Prostate gland (tissue), 2 donors: ENCODE measurements around the gene PLEKHJ1. TPM values are rescaled to one million over a fixed set of nuclear protein-coding genes. Genes with fewer than 3 reads are reported as not detected.

Source experiments
- DNase-seq: peaks from one replicate; pipeline ENCODE4 v3.0.0-alpha.2; 2019; ENCODE audit warnings: low spot score
- H3K27ac ChIP-seq, 2 donors: fragments of 200-600 bp; sonication (generic); 2 replicates each; pipeline ENCODE4 v1.5.1; 2017 to 2019
- H3K27me3 ChIP-seq: fragments of 200-600 bp; sonication (generic); replicated peaks from 2 replicates; pipeline ENCODE4 v1.5.1; 2019; ENCODE audit not compliant: insufficient read depth
- H3K36me3 ChIP-seq, 2 donors: fragments of 200-600 bp; sonication (generic); 1 replicate in 1 of 2; 2 replicates in 1 of 2; pipeline versions ENCODE4 v1.5.1 to v1.8.1; 2017 to 2019
- H3K4me1 ChIP-seq: fragments of 200-600 bp; sonication (generic); replicated peaks from 2 replicates; pipeline ENCODE4 v1.5.1; 2019
- H3K4me3 ChIP-seq, 2 donors: fragments of 200-600 bp; sonication (generic); 2 replicates each; pipeline ENCODE4 v1.5.1; 2017 to 2019
- H3K9me3 ChIP-seq: fragments of 200-600 bp; sonication (generic); 2 replicates; pipeline ENCODE4 v1.5.1; 2017
- CTCF ChIP-seq, 4 experiments: fragments of 200-600 bp in 2 of 4; fragments of 450-650 bp in 2 of 4; sonication (generic) in 2 of 4; IDR thresholded peaks; 1 replicate in 3 of 4; 2 replicates in 1 of 4; pipeline ENCODE4 v1.5.1; 2016 to 2019; ENCODE audit warnings: antibody characterized with exemption in 4 of 4, mild to moderate bottlenecking in 2 of 4, moderate library complexity in 2 of 4
- POLR2A ChIP-seq: fragments of 450-650 bp; IDR thresholded peaks from one replicate; pipeline ENCODE4 v1.6.1; 2016; ENCODE audit warnings: antibody characterized with exemption, mild to moderate bottlenecking
- POLR2AphosphoS5 ChIP-seq: sonication (generic); formaldehyde crosslinking; IDR thresholded peaks from one replicate; pipeline ENCODE4 v1.6.1; 2017; ENCODE audit warnings: antibody characterized with exemption
- WGBS: methylation state at CpG from one replicate; pipeline ENCODE4 v1.1.5; 2018; 5-methylcytosine and 5-hydroxymethylcytosine counted together
- intact Hi-C: fragments of 100-400 bp; cut with DNase I; formaldehyde crosslinking; loops from one replicate; pipeline ENCODE4 v1.14.2; 2022
- total RNA-seq, 2 donors: library from RNA; depleted of rRNA; stranded (reverse); fragments of >200 nt; gene quantifications; one replicate each; pipeline ENCODE4 v1.1.0, GENCODE V29; 2016

The PLEKHJ1 gene
- total RNA-seq, 2 donors from 2014 or later = 59.4 to 91.7 TPM

DNA sequence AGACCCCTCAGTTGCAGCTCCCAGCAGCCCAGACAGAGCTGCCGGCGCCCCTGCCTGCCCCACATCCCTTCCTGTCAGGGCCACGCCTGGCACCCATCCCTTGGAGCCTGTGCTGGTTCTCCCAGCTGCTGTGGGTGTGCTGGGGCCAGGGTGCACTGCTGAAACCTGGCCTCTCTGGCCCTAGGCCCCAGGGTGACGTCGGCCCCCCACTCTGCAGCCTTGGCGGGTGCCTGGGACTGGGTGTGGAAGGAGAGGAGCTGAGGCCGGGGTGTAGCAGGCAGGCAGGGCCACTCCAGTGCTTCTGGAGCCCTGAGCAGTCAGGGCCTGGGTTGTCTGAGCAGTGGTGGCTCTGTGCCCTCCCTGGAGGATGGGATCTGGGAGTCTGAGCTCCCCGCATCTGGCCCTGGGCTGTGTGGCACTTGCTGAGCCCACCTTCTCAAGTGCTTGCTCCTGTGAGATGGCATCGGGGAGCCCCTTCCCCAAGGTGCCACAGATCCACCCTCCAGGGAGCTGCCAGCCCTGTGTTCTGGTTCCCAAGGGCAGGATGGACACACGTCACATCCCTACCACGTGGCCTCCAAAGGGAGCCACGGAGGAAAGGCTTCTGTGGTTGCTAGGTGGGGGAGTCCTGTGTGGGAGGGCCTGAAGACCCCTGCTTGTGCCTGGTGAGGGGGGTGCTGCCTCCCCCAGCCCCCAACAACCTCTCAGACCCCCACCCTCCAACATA, 5.2 kb downstream of the PLEKHJ1 start:
- no peak for DNase-seq
- TF ChIP-seq CTCF (IDR thresholded peaks at IDR 0.05) (no peak), POLR2AphosphoS5 (no peak), POLR2A (no peak)
- Histone ChIP-seq H3K9me3 (no peaks in the 10 kb centered on the region), H3K4me3 (no peak overlapping the region), H3K27ac (no peak overlapping the region), H3K4me1 (peaks cover 4% of the 10 kb centered on the region), H3K36me3 (peaks cover 6 to 11% of the 10 kb centered on the region in 2 donors), H3K27me3 (no peaks in the 10 kb centered on the region)
- intact Hi-C loops = loop anchor here (10.0 kb wide), 1 partner anchor 94 kb away; the partner anchor contains the start of genes LSM7 and SPPL2B
- WGBS = 88% methylated on average over 11 of the region's 12 CpGs

DNA sequence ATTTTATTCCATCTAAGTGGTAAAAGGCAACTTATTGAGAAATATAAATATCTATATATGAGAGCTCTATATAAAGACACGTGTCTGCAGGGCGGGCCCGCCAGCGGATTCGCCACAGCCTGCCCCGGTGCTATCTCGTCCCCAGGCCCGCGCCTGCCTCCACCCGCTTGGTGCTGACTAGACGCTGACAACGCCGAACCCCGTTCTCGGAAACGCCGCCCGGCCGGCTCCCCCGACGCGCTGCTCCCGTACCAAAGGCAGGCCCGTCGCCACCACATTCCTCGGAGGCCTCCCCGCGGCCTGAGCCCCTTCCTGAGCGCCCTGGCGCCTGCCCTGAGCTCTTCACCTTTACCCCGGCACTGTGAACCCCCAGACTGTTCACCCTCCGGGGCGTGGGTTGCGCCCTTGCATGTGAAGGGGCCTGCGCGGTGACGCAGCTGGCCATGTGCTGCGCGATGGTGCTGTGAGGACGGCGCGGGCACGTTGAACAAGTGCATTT, 6.0 kb downstream of the PLEKHJ1 start:
- TF ChIP-seq POLR2A (no peak), POLR2AphosphoS5 (no peak), CTCF (IDR thresholded peaks at IDR 0.05) (no peak)
- H3K36me3 ChIP-seq = peaks cover 6 to 17% of the 10 kb centered on the region in 2 donors
- no peak overlapping the region for H3K4me3 ChIP-seq
- H3K4me1 ChIP-seq = peaks cover under 1% of the 10 kb centered on the region
- intact Hi-C loops = loop anchor here (10.0 kb wide), 1 partner anchor 95 kb away; the partner anchor contains the start of genes LSM7 and SPPL2B
- no peaks in the 10 kb centered on the region for H3K27me3 ChIP-seq
- WGBS = 89% methylated on average over 43 of the region's 43 CpGs
- no peaks in the 10 kb centered on the region for H3K9me3 ChIP-seq
- no peak for DNase-seq
- no peak overlapping the region for H3K27ac ChIP-seq

GRCh38 chr19:2229103-2230032, 6.8 kb downstream of the PLEKHJ1 start:
- 91% methylated on average over 37 of the region's 45 CpGs for WGBS
- no peak for TF ChIP-seq POLR2A
- TF ChIP-seq CTCF (IDR thresholded peaks at IDR 0.05) = no peak
- TF ChIP-seq POLR2AphosphoS5 = no peak
- no peaks in the 10 kb centered on the region for H3K4me1 ChIP-seq
- no peak overlapping the region for H3K4me3 ChIP-seq
- DNase-seq = no peak
- H3K27ac ChIP-seq = no peak overlapping the region
- H3K27me3 ChIP-seq = no peaks in the 10 kb centered on the region
- intact Hi-C loops = loop anchor here (10.0 kb wide), 1 partner anchor 95 kb away; the partner anchor contains the start of genes LSM7 and SPPL2B
- H3K36me3 ChIP-seq = peaks cover 6 to 17% of the 10 kb centered on the region in 2 donors
- no peaks in the 10 kb centered on the region for H3K9me3 ChIP-seq

DNA sequence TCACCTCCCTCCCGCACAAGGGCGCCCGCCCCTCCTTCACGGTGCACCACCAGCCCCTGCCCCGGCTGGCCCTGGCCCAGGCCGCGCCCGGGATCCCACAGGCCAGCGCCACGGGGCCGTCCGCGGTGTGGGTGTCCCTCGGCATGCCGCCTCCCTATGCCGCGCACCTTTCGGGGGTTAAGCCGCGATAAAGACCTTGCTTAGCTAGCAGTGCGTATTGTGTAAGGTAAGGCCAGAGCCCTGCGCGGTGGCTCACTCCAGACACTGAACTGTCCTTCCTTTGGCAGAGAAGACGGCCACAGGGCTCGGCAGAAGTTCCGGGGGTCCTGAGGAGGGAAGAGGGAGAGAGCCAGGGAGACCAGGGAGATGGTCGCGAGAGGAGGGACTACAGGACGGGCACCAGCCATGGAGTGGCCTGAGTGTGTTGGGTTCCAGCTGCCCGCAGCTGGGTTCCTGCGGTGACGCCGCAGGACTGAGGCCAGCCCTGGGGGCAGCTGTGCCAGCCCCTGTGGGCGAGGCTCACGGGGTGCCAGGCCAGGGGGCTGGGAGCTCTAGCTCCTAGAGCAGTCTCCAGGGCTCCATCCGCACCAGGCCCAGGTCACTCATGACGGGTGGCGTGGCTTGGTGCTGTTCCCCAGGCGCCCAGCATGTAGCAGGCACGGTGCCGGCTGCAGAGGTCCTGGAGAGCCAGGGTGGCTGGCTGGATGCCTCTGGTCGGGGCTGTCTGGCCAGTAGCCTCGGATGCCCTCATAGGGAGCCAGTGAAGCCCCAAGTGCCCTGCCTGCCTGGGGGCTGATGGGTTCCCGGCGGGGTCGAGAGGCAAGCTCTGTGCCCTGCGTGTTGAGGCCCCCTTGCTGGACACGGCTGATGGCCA, 7.7 kb downstream of the PLEKHJ1 start:
- WGBS = 86% methylated on average over 47 of the region's 48 CpGs
- H3K36me3 ChIP-seq = peaks cover 6 to 17% of the 10 kb centered on the region in 2 donors
- intact Hi-C loops = no loop called here

More for the DNA sequence above, 7.7 kb downstream of the PLEKHJ1 start:
- no peak for TF ChIP-seq POLR2A
- no peak for TF ChIP-seq POLR2AphosphoS5
- TF ChIP-seq CTCF (IDR thresholded peaks at IDR 0.05) = no peak
- DNase-seq = no peak
- Histone ChIP-seq H3K9me3 (no peaks in the 10 kb centered on the region), H3K4me1 (no peaks in the 10 kb centered on the region), H3K27me3 (no peaks in the 10 kb centered on the region), H3K4me3 (no peak overlapping the region), H3K27ac (no peak overlapping the region)
